HepG2 (cell line): ENCODE results near the gene LRRC45. TPM values are rescaled to one million over a fixed set of nuclear protein-coding genes. Genes with fewer than 3 reads are reported as not detected.
A peak's percentile ranks its signal among the peaks of the same experiment; 100 is the strongest.

Experiments used
- BCL3 ChIP-seq: sonication (generic); formaldehyde crosslinking; IDR thresholded peaks from 2 replicates; pipeline ENCODE4 v1.5.1; 2020; ENCODE audit warnings: mild to moderate bottlenecking, missing genetic modification reagents, moderate library complexity
- CCDC6 ChIP-seq: sonication (generic); formaldehyde crosslinking; IDR thresholded peaks from 2 replicates; pipeline ENCODE4 v1.8.1; 2022; ENCODE audit warnings: mild to moderate bottlenecking, missing genetic modification reagents, moderate library complexity
- CEBPZ ChIP-seq: IDR thresholded peaks from 2 replicates; pipeline ENCODE4 v1.6.1; 2012; ENCODE audit warnings: low read length, improper control_type of control experiment
- DNMT3B ChIP-seq: conservative IDR thresholded peaks from 2 replicates; pipeline ENCODE4 v1.6.1; 2016; ENCODE audit warnings: missing biosample characterization, control low read depth
- DPF2 ChIP-seq: sonication (generic); formaldehyde crosslinking; IDR thresholded peaks from 2 replicates; pipeline ENCODE4 v1.4.0; 2020; ENCODE audit warnings: mild to moderate bottlenecking, low read depth, missing genetic modification reagents, borderline replicate concordance
- HDAC2 ChIP-seq: sonication (generic); formaldehyde crosslinking; IDR thresholded peaks from 2 replicates; pipeline ENCODE4 v1.4.0; 2020; ENCODE audit warnings: missing genetic modification reagents
- HHEX ChIP-seq: IDR thresholded peaks from 2 replicates; pipeline ENCODE4 v1.6.1; 2016; ENCODE audit warnings: control low read depth
- JUN ChIP-seq: sonication (generic); formaldehyde crosslinking; IDR thresholded peaks from 2 replicates; pipeline ENCODE4 v1.4.0; 2020; ENCODE audit warnings: mild to moderate bottlenecking, missing genetic modification reagents
- MXI1 ChIP-seq: IDR thresholded peaks from 3 replicates; pipeline ENCODE4 v1.6.1; 2012; ENCODE audit warnings: low read depth, low read length, inconsistent platforms, borderline replicate concordance
- MYPOP ChIP-seq: sonication (generic); formaldehyde crosslinking; IDR thresholded peaks from 2 replicates; pipeline ENCODE4 v1.8.1; 2023; ENCODE audit warnings: mild to moderate bottlenecking, moderate library complexity, missing genetic modification reagents
- NFE2 ChIP-seq: sonication (generic); formaldehyde crosslinking; IDR thresholded peaks from 2 replicates; pipeline ENCODE4 v1.4.0; 2020; ENCODE audit warnings: missing genetic modification reagents
- NR2F6 ChIP-seq, 2 experiments: IDR thresholded peaks; 2 replicates each; pipeline ENCODE4 v1.6.1; 2016; ENCODE audit warnings: antibody characterized with exemption in 1 of 2, mild to moderate bottlenecking in 1 of 2
- PAF1 ChIP-seq: IDR thresholded peaks from 2 replicates; pipeline ENCODE4 v1.6.1; 2016; ENCODE audit warnings: missing genetic modification reagents, missing compliant biosample characterization
- PITX1 ChIP-seq: sonication (generic); formaldehyde crosslinking; IDR thresholded peaks from 2 replicates; pipeline ENCODE4 v1.5.1; 2020; ENCODE audit warnings: mild to moderate bottlenecking, missing genetic modification reagents
- RXRB ChIP-seq: IDR thresholded peaks from 2 replicates; pipeline ENCODE4 v1.6.1; 2016; ENCODE audit warnings: borderline replicate concordance, missing genetic modification reagents, missing compliant biosample characterization
- SOX5 ChIP-seq: IDR thresholded peaks from 2 replicates; pipeline ENCODE4 v1.6.1; 2016; ENCODE audit warnings: borderline replicate concordance
- TOE1 ChIP-seq: sonication (generic); formaldehyde crosslinking; IDR thresholded peaks from 2 replicates; pipeline ENCODE4 v1.4.0; 2020; ENCODE audit warnings: mild to moderate bottlenecking, missing genetic modification reagents
- ZNF230 ChIP-seq: sonication (generic); formaldehyde crosslinking; IDR thresholded peaks from 2 replicates; pipeline ENCODE4 v1.4.0; 2020; ENCODE audit warnings: mild to moderate bottlenecking, missing genetic modification reagents
- ZSCAN21 ChIP-seq: sonication (generic); formaldehyde crosslinking; IDR thresholded peaks from 2 replicates; pipeline ENCODE4 v1.8.0; 2022; ENCODE audit warnings: mild to moderate bottlenecking, missing genetic modification reagents, moderate library complexity, borderline replicate concordance
- ZSCAN22 ChIP-seq: sonication (generic); formaldehyde crosslinking; IDR thresholded peaks from 2 replicates; pipeline ENCODE4 v1.4.0; 2020; ENCODE audit warnings: mild to moderate bottlenecking, missing genetic modification reagents
- polyA plus RNA-seq, 8 experiments: library from polyadenylated mRNA; depleted of rRNA in 3 of 8; stranded (reverse) in 7 of 8; unstranded in 1 of 8; fragments of >200 nt; fragmentation: Illumina TruSeq in 4 of 8; extraction: Trizol in 4 of 8; gene quantifications; 2 replicates each; pipeline versions ENCODE4 v1.2.1 to v1.2.3, GENCODE V29; 2011 to 2016; ENCODE audit warnings: low read depth in 4 of 8, missing spikeins in 1 of 8, mixed read lengths in 1 of 8; ENCODE audit not compliant: insufficient read depth in 1 of 8
- total RNA-seq, 5 experiments: library from RNA; depleted of rRNA; stranded (reverse); fragments of >200 nt; fragmentation: Illumina TruSeq; extraction: Trizol; gene quantifications; 2 replicates each; pipeline ENCODE4 v1.2.3, GENCODE V29; 2016; ENCODE audit warnings: low read depth in 1 of 5
- TF ChIP-seq, protein P1 (sequence below): sonication (generic); formaldehyde crosslinking; IDR thresholded peaks from 2 replicates; pipeline ENCODE4 v1.5.0; 2020; ENCODE audit warnings: missing genetic modification reagents
- TF ChIP-seq, protein P2 (sequence below): IDR thresholded peaks from 2 replicates; pipeline ENCODE4 v1.6.1; 2016; ENCODE audit warnings: missing compliant biosample characterization, missing genetic modification reagents, borderline replicate concordance

The LRRC45 gene
- total and polyA plus RNA-seq, 2 of the 13 experiments (the other 11 are each of a cell fraction or from before 2014, with no cell fraction given), result 11.6 to 48.1 TPM

DNA sequence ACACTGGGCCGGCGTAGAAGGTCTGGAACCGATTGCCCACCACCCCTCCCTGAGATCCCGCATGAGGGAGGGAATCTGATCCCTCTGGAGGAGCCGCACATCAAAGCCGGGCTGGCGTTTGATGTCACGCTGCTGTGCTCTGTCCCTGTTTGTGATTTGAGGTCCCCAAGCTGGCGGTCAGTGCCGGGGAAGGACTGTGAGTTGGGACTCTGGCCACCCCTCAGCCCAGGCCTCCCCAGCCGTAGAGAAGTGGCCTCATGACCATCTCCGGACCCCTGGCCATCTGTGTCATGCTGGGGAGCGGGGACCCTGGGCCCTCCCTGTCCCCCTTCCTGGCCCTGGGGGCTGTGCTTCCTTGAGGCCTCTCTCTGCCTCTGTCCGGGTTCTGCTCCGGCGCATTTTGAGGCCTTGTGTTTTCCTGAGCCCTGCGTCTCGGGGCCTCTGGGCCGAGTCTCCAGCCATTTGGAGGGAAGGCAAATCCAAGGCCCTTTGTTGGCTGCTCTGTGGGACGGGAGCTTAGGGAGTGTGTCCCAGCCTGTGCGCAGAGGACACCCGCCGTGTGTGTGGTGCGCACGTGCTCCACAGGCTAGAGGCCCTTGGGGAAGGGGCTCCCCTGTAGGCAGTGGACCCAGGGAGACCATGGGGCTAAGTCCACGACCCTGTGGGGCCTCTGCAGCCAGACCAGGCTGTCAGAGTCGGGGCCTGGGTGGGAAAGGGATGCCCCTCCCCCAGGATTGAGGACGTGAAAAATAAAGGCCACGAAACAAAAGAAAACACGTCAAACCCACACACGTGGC is 30.6 kb upstream of the LRRC45 start (continued):
- TF ChIP-seq CEBPZ (no peak), BCL3 (CRISPR knock-in tag) (peak; percentile 99), DPF2 (peak; percentile 80), SOX5 (peak; percentile 91), NFE2 (CRISPR knock-in tag) (0 out of 2 replicates have a peak, but pooled peaks have one; percentile 25), HDAC2 (CRISPR knock-in tag) (peak; percentile 96), ZSCAN21 (CRISPR knock-in tag) (peak; percentile 99), RXRB (CRISPR knock-in tag) (peak; percentile 92), JUN (CRISPR knock-in tag) (peak; percentile 63), PITX1 (CRISPR knock-in tag) (peak; percentile 90), MYPOP (peak; percentile 87), NR2F6 (IDR thresholded peaks at IDR 0.05) (peak; percentile 81), NR2F6 (CRISPR knock-in tag; IDR thresholded peaks at IDR 0.05) (peak; percentile 95), ZNF230 (CRISPR knock-in tag) (peak; percentile 99), PAF1 (CRISPR knock-in tag) (peak; percentile 90; the same call in 1 of the 2 replicates), MXI1 (peak; percentile 78; the same call in 1 of the 3 replicates), ZSCAN22 (CRISPR knock-in tag) (peak; percentile 79; the same call in 1 of the 2 replicates), TOE1 (CRISPR knock-in tag) (no peak; the same call in 1 of the 2 replicates), HHEX (CRISPR knock-in tag) (peak; percentile 62), DNMT3B (CRISPR knock-in tag) (no peak; the same call in 1 of the 2 replicates), CCDC6 (peak; percentile 71)
- TF ChIP-seq, protein P1, sequence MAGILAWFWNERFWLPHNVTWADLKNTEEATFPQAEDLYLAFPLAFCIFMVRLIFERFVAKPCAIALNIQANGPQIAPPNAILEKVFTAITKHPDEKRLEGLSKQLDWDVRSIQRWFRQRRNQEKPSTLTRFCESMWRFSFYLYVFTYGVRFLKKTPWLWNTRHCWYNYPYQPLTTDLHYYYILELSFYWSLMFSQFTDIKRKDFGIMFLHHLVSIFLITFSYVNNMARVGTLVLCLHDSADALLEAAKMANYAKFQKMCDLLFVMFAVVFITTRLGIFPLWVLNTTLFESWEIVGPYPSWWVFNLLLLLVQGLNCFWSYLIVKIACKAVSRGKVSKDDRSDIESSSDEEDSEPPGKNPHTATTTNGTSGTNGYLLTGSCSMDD (CRISPR knock-in tag), result 0 out of 2 replicates have a peak, but pooled peaks have one; percentile 19
- TF ChIP-seq, protein P2, sequence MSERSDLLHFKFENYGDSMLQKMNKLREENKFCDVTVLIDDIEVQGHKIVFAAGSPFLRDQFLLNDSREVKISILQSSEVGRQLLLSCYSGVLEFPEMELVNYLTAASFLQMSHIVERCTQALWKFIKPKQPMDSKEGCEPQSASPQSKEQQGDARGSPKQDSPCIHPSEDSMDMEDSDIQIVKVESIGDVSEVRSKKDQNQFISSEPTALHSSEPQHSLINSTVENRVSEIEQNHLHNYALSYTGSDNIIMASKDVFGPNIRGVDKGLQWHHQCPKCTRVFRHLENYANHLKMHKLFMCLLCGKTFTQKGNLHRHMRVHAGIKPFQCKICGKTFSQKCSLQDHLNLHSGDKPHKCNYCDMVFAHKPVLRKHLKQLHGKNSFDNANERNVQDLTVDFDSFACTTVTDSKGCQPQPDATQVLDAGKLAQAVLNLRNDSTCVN, result peak; percentile 83; the same call in 1 of the 2 replicates
